HG03060 (cell line): ENCODE measurements around the gene EHD3.
"Not testable (repeated sequence)": the region's sequence is repeated elsewhere in the genome, so short reads cannot be mapped to it uniquely, and the experiment has no call there.

Source experiments
- ATAC-seq: cut with Tn5 transposase; IDR thresholded peaks from one replicate; pipeline ENCODE4 v1.9.1; 2021; ENCODE audit warnings: low read depth, moderate number of reproducible peaks; ENCODE audit not compliant: unreplicated experiment

The EHD3 gene

DNA sequence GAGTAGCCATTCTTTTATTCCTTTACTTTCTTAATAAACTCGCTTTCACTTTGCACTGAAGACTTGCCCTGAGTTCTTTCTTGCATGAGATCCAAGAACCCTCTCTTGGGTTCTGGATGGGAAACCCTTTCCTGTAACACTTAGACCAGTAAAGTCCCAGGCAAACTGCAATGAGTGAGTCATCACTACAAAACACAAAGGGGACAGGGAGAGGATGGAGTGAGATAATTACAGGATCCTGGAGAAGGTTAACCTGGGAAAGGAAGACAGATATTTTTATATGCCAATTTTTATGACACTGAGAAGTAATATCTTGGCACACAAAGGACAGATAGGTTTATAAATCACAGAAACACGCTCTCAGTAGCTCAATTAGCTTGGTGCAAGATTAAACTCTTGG is 48.7 kb downstream of the EHD3 start:
- ATAC-seq: no peak

- not testable (repeated sequence) for ATAC-seq
Measured at GRCh38 chr2:31283193-31283919, 49.4 kb downstream of the EHD3 start.

DNA sequence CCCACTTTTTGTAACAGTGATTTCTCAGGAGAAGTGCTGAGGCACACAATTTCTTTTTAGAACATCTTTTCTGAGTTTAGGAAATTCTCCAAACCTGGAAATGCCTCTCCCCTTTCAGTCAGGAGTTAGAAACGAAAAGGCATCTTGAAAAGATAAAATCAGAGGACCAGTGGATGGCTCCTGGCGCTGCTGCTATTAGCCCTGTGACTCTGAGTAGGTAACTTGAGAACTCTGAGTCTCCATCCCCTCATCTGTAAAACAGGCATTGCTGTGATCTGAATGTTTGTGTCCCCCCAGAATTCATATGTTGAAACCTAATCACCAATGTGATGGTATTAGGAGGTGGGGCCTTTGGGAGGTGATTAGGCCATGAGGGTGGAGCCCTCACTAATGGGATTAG is 50.2 kb downstream of the EHD3 start:
- ATAC-seq: no peak

DNA sequence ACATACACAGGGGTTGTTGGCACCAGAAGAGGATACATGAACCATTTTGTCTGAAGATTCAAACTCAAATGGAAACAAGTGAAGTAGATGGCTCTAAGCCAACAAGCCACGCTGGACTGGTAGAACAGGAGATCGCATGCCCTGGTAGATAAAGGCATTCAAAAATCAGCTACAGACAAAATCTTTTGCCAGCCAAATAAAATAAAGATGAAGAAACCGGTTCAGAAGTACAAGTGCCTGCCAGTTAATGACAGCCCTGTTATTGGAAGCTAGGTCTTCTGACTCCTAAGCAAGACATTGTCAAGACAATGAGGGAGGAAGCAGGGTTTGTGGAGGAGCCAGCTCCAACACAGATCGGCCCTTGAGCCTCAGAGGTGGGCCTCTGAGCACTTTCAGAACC is 52.3 kb downstream of the EHD3 start:
- no peak for ATAC-seq

GRCh38 chr2:31286961-31287550 is 53.1 kb downstream of the EHD3 start:
- ATAC-seq: no peak

DNA sequence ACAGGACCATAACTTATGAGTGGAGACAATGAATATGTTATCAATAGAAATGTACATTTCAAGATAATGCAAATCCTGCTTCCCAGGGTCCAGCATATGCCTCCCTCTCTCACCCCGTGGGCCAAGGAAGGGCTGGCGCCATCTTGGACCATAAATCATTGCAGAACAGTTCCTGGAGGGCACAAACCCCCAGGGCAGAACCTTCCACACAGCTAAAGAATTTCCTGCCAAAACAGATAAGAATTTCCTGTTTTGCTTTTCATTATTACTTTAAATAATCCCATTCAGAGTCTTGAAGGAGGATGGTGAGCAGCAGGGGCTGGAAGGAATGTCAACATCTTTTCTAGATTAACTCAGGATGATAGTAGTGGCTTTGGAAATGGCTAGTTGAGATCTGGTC is 53.7 kb downstream of the EHD3 start:
- no peak for ATAC-seq

DNA sequence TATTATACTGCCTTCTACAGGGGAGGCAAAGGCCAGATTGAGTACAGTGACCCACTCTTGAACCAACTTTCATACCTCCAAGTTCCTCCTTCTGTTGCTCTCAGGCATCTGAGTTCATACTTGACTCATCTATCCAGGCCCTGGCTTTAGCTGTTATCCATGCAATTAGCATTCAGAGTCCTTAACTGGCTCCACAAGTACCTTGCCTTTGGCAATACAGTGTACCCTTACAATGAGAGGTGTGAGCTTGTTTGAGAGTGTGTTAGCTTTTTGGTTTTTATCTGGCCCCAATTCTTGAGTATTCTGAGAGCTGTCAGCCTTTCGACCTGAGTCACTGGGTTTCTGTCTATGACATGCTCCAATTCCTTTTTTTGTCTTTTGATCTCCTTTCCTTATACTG is 60.2 kb downstream of the EHD3 start:
- ATAC-seq: no peak

DNA sequence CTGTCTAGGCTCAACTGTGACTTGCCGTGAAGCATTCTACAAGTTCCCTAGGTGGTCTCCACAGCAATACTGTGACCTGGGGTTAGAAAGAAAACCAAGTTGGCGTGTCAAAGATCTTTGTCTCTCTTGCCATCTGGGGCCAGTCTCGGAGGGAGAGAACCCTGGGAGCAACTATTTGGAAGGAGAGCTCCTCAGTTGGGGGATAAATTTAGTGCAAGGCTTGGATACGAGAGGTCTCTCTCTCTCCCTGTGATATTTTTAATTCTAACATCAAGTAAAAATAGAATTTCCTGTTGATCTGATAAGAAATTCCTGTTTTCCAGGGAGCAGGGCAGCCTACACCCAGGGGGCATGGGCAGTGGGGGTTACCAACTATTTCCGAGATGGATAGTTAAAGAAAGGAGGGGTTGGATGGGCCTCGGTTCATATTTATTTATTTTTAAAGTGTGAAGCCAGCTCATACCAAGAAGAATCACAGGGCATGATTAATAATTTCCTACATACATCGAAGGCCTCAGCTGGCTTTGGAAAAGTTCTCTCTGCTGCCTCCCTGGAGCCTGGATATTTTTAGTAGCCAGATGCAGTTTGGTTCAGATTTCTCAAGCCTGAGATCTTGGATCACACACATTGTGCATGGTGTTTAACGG is 62.8 kb downstream of the EHD3 start:
- ATAC-seq: no peak

- no peak for ATAC-seq
Measured at GRCh38 chr2:31297751-31298150, 63.8 kb downstream of the EHD3 start.

GRCh38 chr2:31299547-31299946 is 65.6 kb downstream of the EHD3 start:
- no peak for ATAC-seq

DNA sequence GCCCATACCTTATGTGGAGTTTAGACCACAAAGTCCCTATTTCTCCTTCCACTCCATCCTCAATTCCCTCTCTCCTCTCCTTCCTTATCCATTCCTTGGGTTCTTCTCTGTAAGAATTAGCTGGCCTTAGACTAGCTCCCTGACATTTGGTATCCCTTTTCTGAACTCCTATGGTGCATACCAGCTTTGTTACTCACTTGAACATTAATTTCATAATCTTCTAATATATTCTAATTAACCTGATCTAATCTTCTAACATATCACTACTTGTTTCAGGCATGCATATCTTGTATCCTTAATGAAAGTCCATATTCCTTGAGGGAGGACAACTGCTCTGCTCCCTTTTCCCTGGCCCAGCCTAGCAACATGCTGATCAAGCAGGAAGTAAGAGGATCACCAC is 66.4 kb downstream of the EHD3 start:
- ATAC-seq: no peak

DNA sequence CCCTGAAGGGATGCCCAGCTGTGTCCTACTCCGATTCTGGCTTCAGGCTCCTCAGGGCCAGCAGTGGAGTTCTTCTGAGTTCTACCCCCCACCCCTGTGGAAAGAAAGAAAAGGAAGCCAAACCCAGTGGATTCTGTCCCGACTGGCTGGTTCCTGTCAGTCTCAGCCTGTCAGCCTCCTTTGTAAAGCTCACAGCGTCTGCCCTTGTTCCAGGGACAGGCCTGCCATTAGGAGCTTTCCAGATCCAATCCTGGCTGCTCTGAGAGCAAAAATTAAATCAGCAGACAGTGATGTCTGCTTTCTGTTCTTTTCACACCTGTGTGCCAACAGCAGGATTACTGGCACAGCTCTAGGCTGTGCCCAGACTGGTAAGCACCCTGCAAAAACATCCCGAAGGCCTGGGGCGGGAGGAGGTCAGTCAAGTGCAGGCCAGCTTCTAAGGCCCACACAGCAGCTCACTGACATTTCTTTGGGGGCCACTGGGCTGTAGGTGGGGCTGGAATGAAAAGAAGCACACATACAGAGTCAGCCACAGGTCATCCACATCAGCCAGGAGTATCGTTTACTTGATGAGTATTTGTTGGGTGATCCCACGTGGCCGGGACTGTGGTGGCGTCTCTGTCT is 69.1 kb downstream of the EHD3 start:
- no peak for ATAC-seq

DNA sequence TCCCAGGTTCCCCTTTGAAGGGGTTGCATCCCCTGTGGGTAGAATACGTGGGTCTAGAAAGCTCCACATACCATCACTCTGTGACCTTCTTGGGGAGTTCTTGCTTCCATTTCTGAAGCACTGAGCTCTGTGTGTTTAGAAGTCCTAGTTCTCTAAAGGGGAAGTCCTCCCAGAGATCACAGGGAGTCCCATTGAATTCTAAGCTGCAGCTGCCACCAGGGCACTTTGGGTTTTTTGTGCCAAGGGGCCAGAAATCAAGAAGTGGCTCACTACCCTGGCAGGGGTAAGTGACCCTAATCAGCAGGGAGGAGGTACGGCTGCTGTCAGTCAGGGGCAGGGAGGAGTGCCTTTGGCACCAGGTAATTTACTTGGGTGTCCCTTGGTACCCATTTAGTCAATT is 70.9 kb downstream of the EHD3 start:
- ATAC-seq: no peak

DNA sequence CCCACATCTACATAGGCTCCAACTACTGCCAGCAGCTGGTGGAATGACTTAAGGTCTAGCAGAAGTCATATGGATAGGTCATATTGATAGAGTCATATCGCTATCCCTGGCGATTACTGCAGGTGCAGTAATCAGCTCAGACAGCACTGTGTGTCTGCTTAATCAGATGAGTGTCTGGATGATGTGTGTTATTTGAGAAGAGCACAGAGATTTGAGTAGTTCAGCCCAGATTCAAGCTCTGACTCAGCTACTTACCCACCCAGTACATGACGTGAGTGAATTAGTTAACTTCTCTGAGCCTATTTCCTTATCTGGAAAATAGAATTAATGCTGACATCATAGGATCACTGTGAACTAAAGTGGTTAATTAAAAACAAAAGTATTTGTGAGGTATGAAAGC is 78.9 kb downstream of the EHD3 start:
- no peak for ATAC-seq

GRCh38 chr2:31314761-31315160 is 80.8 kb downstream of the EHD3 start:
- no peak for ATAC-seq

- no peak for ATAC-seq
Measured at GRCh38 chr2:31317396-31317795, 83.4 kb downstream of the EHD3 start.

GRCh38 chr2:31318361-31319336 is 84.7 kb downstream of the EHD3 start:
- ATAC-seq: no peak
